IMR-90 (cell line): Measurements from ENCODE around the gene PSD. TPM values are rescaled to one million over a fixed set of nuclear protein-coding genes. Genes with fewer than 3 reads are reported as not detected.
A peak's percentile ranks its signal among the peaks of the same experiment; 100 is the strongest.

ENCODE experiments used
- ATAC-seq: fragments of 200-7000 bp; cut with Tn5 transposase; 2 replicates; pipeline ENCODE4 v1.9.1; 2020; ENCODE audit warnings: low read depth, mild to moderate bottlenecking, moderate library complexity
- BruUV-seq: library from RNA; stranded (reverse); fragments of 400-500 nt; replicated peaks from 2 replicates; lab custom pipeline; 2021; lab: Mats Ljungman, UMichigan
- CTCF ChIA-PET: fragments of 300-600 bp; formaldehyde crosslinking; extraction: SDS; loops from one replicate; lab custom pipeline; 2021; ENCODE audit warnings: antibody characterized with exemption; lab: Yijun Ruan, JAX
- POLR2A ChIA-PET: fragments of 300-600 bp; sonication (Branson Sonifier 250); formaldehyde crosslinking; loops from one replicate; lab custom pipeline; 2022; ENCODE audit warnings: antibody characterized with exemption; ENCODE audit not compliant: unreplicated experiment; lab: Charles Lee
- DNase-seq: peaks from one replicate; pipeline ENCODE4 v3.0.0; 2013
- H2AFZ ChIP-seq: replicated peaks from 2 replicates; pipeline ENCODE3; 2013; ENCODE audit warnings: low read length, mild to moderate bottlenecking; ENCODE audit not compliant: poor library complexity
- H2AK5ac ChIP-seq: 2 replicates; pipeline ENCODE4 v1.6.1; 2013; ENCODE audit warnings: low read depth, low read length, inconsistent platforms
- H2AK9ac ChIP-seq: replicated peaks from 2 replicates; pipeline ENCODE3; 2013; ENCODE audit warnings: mild to moderate bottlenecking, low read depth, low read length, moderate library complexity; ENCODE audit not compliant: poor library complexity
- H2BK120ac ChIP-seq: 2 replicates; pipeline ENCODE4 v1.6.1; 2013; ENCODE audit warnings: low read depth, low read length, inconsistent platforms
- H2BK15ac ChIP-seq: 3 replicates; pipeline ENCODE4 v1.6.1; 2013; ENCODE audit warnings: low read depth, low read length, inconsistent platforms
- H2BK20ac ChIP-seq: 2 replicates; pipeline ENCODE4 v1.6.1; 2013; ENCODE audit warnings: low read depth, mild to moderate bottlenecking, inconsistent platforms, low read length, moderate library complexity
- H2BK5ac ChIP-seq: 2 replicates; pipeline ENCODE4 v1.6.1; 2013; ENCODE audit warnings: mild to moderate bottlenecking, low read depth, low read length, inconsistent platforms; ENCODE audit not compliant: poor library complexity, severe bottlenecking
- H3K14ac ChIP-seq: replicated peaks from 2 replicates; pipeline ENCODE4 v1.6.1; 2013; ENCODE audit warnings: low read depth, low read length, inconsistent platforms
- H3K18ac ChIP-seq: 2 replicates; pipeline ENCODE4 v1.6.1; 2013; ENCODE audit warnings: low read depth, low read length, control low read depth
- H3K23ac ChIP-seq: 2 replicates; pipeline ENCODE4 v1.6.1; 2013; ENCODE audit warnings: low read depth, low read length, inconsistent platforms
- H3K27ac ChIP-seq: 2 replicates; pipeline ENCODE4 v1.5.1; 2013; ENCODE audit warnings: mild to moderate bottlenecking, control low read depth, low read length; ENCODE audit not compliant: insufficient read depth
- H3K27me3 ChIP-seq: 2 replicates; pipeline ENCODE4 v1.6.1; 2013; ENCODE audit warnings: low read length; ENCODE audit not compliant: control insufficient read depth, insufficient read depth
- H3K36me3 ChIP-seq: 2 replicates; pipeline ENCODE4 v1.6.1; 2013; ENCODE audit warnings: low read length, mixed read lengths; ENCODE audit not compliant: control insufficient read depth, insufficient read depth
- H3K4ac ChIP-seq: 2 replicates; pipeline ENCODE4 v1.6.1; 2013; ENCODE audit warnings: low read depth, low read length, inconsistent platforms
- H3K4me1 ChIP-seq: 2 replicates; pipeline ENCODE4 v1.6.1; 2013; ENCODE audit warnings: low read length, mixed read lengths; ENCODE audit not compliant: control insufficient read depth, insufficient read depth
- H3K4me2 ChIP-seq: 2 replicates; pipeline ENCODE4 v1.6.1; 2013; ENCODE audit warnings: low read depth, mild to moderate bottlenecking, control low read depth, low read length, moderate library complexity
- H3K4me3 ChIP-seq: 2 replicates; pipeline ENCODE4 v1.5.1; 2013; ENCODE audit warnings: low read depth, mild to moderate bottlenecking, control low read depth, low read length, moderate library complexity; ENCODE audit not compliant: insufficient read depth
- H3K56ac ChIP-seq: 2 replicates; pipeline ENCODE4 v1.6.1; 2013; ENCODE audit warnings: low read length, inconsistent platforms; ENCODE audit not compliant: insufficient read depth; ENCODE audit errors: extremely low read depth
- H3K79me1 ChIP-seq, 2 experiments: 2 replicates each; pipeline ENCODE4 v1.6.1; 2013; ENCODE audit warnings: low read length in 2 of 2, inconsistent platforms in 1 of 2, low read depth in 1 of 2
- H3K9ac ChIP-seq: 2 replicates; pipeline ENCODE4 v1.6.1; 2013; ENCODE audit warnings: low read depth, low read length, control low read depth
- H3K9me1 ChIP-seq: 2 replicates; pipeline ENCODE4 v1.6.1; 2013; ENCODE audit warnings: low read length, inconsistent platforms; ENCODE audit not compliant: insufficient read depth
- H3K9me3 ChIP-seq: 2 replicates; pipeline ENCODE4 v1.6.1; 2013; ENCODE audit warnings: low read length; ENCODE audit not compliant: control insufficient read depth, insufficient read depth
- H4K20me1 ChIP-seq: 2 replicates; pipeline ENCODE4 v1.6.1; 2013; ENCODE audit warnings: low read length, inconsistent platforms; ENCODE audit not compliant: insufficient read depth
- H4K5ac ChIP-seq: 2 replicates; pipeline ENCODE4 v1.6.1; 2013; ENCODE audit warnings: mild to moderate bottlenecking, low read depth, low read length, control low read depth
- H4K8ac ChIP-seq, 2 experiments: 2 replicates each; pipeline ENCODE4 v1.6.1; 2013; ENCODE audit warnings: low read depth in 2 of 2, low read length in 2 of 2, control low read depth in 1 of 2, inconsistent platforms in 1 of 2
- H4K91ac ChIP-seq: 2 replicates; pipeline ENCODE4 v1.6.1; 2013; ENCODE audit warnings: low read depth, low read length, inconsistent platforms; ENCODE audit not compliant: insufficient read depth
- FOS ChIP-seq: fragments of 150-350 bp; IDR thresholded peaks from 2 replicates; pipeline ENCODE4 v1.6.1; 2016; ENCODE audit warnings: low read depth, low read length
- MAFK ChIP-seq: IDR thresholded peaks from 2 replicates; pipeline ENCODE4 v1.6.1; 2012; ENCODE audit warnings: low read depth, low read length, improper control_type of control experiment
- MAZ ChIP-seq: IDR thresholded peaks from 2 replicates; pipeline ENCODE4 v1.6.1; 2012; ENCODE audit warnings: low read depth, mild to moderate bottlenecking, low read length, improper control_type of control experiment, moderate library complexity, borderline replicate concordance
- NFE2L2 ChIP-seq: fragments of 150-350 bp; IDR thresholded peaks from 2 replicates; pipeline ENCODE4 v1.6.1; 2016; ENCODE audit warnings: low read depth, mild to moderate bottlenecking, low read length
- POLR2A ChIP-seq: IDR thresholded peaks from 2 replicates; pipeline ENCODE4 v1.6.1; 2012; ENCODE audit warnings: mild to moderate bottlenecking, low read depth, low read length
- RCOR1 ChIP-seq: IDR thresholded peaks from 2 replicates; pipeline ENCODE4 v1.6.1; 2012; ENCODE audit warnings: mild to moderate bottlenecking, low read length, improper control_type of control experiment; ENCODE audit not compliant: insufficient replicate concordance
- RFX5 ChIP-seq: IDR thresholded peaks from 2 replicates; pipeline ENCODE4 v1.8.0; 2012; ENCODE audit warnings: low read depth, mild to moderate bottlenecking, low read length, moderate library complexity
- WGBS, 2 experiments: methylation state at CpG; one replicate each; pipeline versions ENCODE4 v1.1.5 to v1.1.7; 2013; ENCODE audit warnings: missing lambda C conversion rate in 2 of 2; ENCODE audit not compliant: insufficient read length in 1 of 2; ENCODE audit errors: extremely low coverage in 2 of 2; 5-methylcytosine and 5-hydroxymethylcytosine counted together
- dilution Hi-C: fragments of 300-500 bp; cut with HindIII; formaldehyde crosslinking; loops from one replicate; pipeline ENCODE4 v1.14.3; 2018; ENCODE audit warnings: low sequenced_read_pairs; ENCODE audit not compliant: unreplicated experiment
- in situ Hi-C: fragments of 300-500 bp; cut with MboI; formaldehyde crosslinking; loops from 3 replicates; pipeline ENCODE4 v1.14.3; 2019; ENCODE audit warnings: low sequenced_read_pairs, inconsistent platforms, mixed read lengths
- intact Hi-C: fragments of 100-400 bp; cut with micrococcal nuclease; formaldehyde crosslinking; loops from 2 replicates; pipeline ENCODE4 v1.10.0; 2022
- polyA plus RNA-seq, 3 experiments: library from polyadenylated mRNA; depleted of rRNA; stranded (reverse); fragments of >200 nt; gene quantifications; 2 replicates each; pipeline ENCODE4 v1.2.3, GENCODE V29; 2012; ENCODE audit warnings: low replicate concordance in 1 of 3
- total RNA-seq: library from RNA; depleted of rRNA; stranded (reverse); fragments of >200 nt; gene quantifications from 2 replicates; pipeline ENCODE4 v1.2.3, GENCODE V29; 2012

Gene PSD
- total and polyA plus RNA-seq, 2 of the 4 experiments (the other 2 are of a cell fraction) = 2.0 to 4.4 TPM

DNA sequence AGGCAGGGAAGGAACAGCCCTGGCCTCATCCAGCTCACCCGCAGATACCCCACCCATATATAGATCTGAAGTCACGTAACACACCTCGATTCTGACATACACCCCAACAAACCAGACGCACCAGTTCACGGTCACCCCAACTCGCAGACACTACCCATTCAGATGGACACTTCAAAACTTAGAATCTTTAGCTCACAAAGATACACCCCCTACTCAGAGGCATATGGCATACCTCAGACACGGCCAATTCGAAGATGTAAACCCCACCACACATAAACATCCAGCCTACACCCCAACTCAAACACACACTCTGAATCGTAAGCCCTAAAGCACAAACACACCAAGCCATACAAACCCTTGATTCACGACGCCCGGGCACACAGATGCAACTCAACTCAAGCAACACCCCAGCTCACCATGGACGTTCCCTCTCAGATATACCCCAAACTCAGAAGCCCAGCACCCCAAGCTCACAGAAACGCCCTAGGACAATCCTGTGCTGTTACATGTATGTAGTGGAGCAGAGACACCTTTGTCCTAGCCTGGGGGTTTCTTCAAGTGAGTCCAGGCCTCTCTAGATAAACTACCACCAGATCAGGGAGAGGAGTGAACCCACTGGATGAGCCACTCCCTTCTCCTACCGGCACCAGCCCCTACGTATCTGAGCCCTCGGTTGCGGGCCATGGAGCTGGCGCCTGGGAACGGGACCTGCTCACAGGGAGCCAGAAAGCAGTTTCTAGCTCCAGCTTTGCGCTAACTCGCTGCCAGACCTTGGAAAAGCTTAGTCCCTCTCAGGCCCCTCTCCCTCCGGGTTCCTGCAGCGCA lies 8.8 kb downstream of the PSD start:
- in situ Hi-C loops = no loop called here
- Histone ChIP-seq H2AK5ac (peak overlapping the region; percentile 83), H2BK120ac (no peak overlapping the region; the same call in 1 of the 2 replicates), H2BK15ac (peak overlapping the region; percentile 28; the same call in 1 of the 3 replicates), H3K18ac (no peak overlapping the region; the same call in 1 of the 2 replicates), H4K8ac (peak overlapping the region; percentile 23 to 66; a peak in 3 of 4 replicates), H3K36me3 (no peaks in the 10 kb centered on the region), H3K79me1 (peaks cover 0 to 4% of the 10 kb centered on the region in 2 experiments; a peak in 1 of 4 replicates), H2AK9ac (peak overlapping the region; percentile 71), H3K9me3 (no peaks in the 10 kb centered on the region), H3K14ac (0 out of 2 replicates have a peak overlapping the region, but pooled peaks have one; percentile 52), H4K20me1 (no peaks in the 10 kb centered on the region; the same call in 1 of the 2 replicates), H3K27me3 (peaks cover 57% of the 10 kb centered on the region), H3K56ac (no peak overlapping the region; the same call in 1 of the 2 replicates), H3K9me1 (peaks cover 11% of the 10 kb centered on the region; the same call in 1 of the 2 replicates), H3K9ac (peak overlapping the region; percentile 20), H4K91ac (peak overlapping the region; percentile 49; the same call in 1 of the 2 replicates), H3K4me1 (peaks cover 8% of the 10 kb centered on the region; the same call in 1 of the 2 replicates), H2BK5ac (no peak overlapping the region), H3K27ac (peak overlapping the region; percentile 8), H4K5ac (0 out of 2 replicates have a peak overlapping the region, but pooled peaks have one; percentile 8), H2AFZ (peak overlapping the region; percentile 89), H3K4me3 (peak overlapping the region; percentile 80), H3K4ac (peak overlapping the region; percentile 52), H3K23ac (peak overlapping the region; percentile 71), H2BK20ac (peak overlapping the region; percentile 41; the same call in 1 of the 2 replicates), H3K4me2 (peak overlapping the region; percentile 36)
- intact Hi-C loops = no loop called here
- 33% methylated on average over 6 of the region's 24 CpGs; no CpG with 5 or more reads in 1 of the 2 experiments for WGBS, 2 experiments
- DNase-seq (no peak), ATAC-seq (no peak)
- dilution Hi-C loops = no loop called here
- no peak for TF ChIP-seq RFX5
- no peak; the same call in 1 of the 2 replicates for TF ChIP-seq POLR2A
- TF ChIP-seq MAFK = no peak
- TF ChIP-seq MAZ = no peak
- no peak for TF ChIP-seq NFE2L2
- TF ChIP-seq FOS = no peak
- TF ChIP-seq RCOR1 = no peak
- POLR2A ChIA-PET = no interaction called here
- CTCF ChIA-PET = interaction anchor here (0.6 to 1.2 kb wide), 3 partner anchors 8 to 13 kb away, joined by 3 read pairs; no protein-coding TSS in a partner anchor
- BruUV-seq = no TSS peak
